HUES6 (cell line): ENCODE results near the gene CACNA2D3.

Experiments
- H3K27ac ChIP-seq: 2 replicates; pipeline ENCODE4 v1.7.0; 2013; ENCODE audit warnings: low read depth, mild to moderate bottlenecking, low read length, inconsistent platforms
- H3K27me3 ChIP-seq: 2 replicates; pipeline ENCODE4 v1.6.1; 2013; ENCODE audit warnings: low read length; ENCODE audit not compliant: control insufficient read depth, insufficient read depth
- H3K36me3 ChIP-seq: 2 replicates; pipeline ENCODE4 v1.6.1; 2013; ENCODE audit warnings: low read length; ENCODE audit not compliant: control insufficient read depth, insufficient read depth
- H3K4me1 ChIP-seq: 2 replicates; pipeline ENCODE4 v1.6.1; 2013; ENCODE audit warnings: low read length; ENCODE audit not compliant: control insufficient read depth, insufficient read depth
- H3K4me3 ChIP-seq: 2 replicates; pipeline ENCODE4 v1.5.1; 2013; ENCODE audit warnings: low read depth, low read length
- H3K9ac ChIP-seq: one replicate; pipeline ENCODE4 v1.6.1; 2013; ENCODE audit warnings: mild to moderate bottlenecking, low read length
- H3K9me3 ChIP-seq: 2 replicates; pipeline ENCODE4 v1.6.1; 2013; ENCODE audit warnings: low read depth, low read length; ENCODE audit not compliant: control insufficient read depth, insufficient read depth

The CACNA2D3 gene

DNA sequence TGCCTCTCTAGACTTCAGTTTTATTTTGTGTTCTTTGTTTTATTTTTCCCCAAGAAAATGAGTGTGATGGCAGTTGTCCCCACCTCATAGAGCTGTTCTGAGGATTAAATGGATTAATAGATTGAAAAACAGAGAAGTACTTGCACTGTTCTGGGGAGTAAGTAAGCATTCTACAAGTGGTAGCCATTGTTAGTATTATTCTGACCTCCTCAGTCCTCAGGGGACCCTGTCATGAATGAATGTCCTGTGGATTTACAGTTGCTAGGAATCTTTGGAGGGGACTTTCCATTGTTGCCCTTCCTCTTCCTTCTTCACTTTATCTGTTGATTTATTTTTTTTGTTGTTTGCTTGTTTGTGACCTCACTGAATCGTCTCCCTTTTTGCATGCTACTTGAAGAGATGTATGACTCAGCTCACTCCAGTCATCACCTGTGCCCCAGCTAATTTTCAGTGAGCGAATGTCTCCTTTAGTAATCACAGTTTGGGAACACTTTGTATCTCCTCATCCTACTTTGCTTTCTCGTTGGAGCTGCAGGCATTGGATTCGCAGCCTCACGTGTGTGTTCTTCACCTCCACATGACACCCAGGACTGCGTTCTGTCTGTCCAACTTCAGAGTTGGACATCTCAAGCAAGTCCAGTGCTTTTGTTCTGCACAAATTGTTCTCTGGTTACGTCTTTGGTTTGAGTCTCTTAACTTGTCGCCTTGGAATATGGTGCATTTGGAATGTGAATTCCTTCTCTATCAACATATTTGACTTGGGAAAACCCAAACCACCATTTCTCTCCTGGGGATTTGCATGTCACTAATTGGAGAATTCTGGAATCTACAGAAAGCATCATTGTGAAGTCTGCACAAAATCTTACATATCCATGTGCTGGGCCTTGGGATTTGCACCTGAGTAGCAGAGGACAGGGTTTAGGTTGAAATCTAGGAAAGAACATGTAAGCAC is 751.0 kb downstream of the CACNA2D3 start:
- H3K4me1 ChIP-seq: peaks cover 17% of the 10 kb centered on the region
- H3K36me3 ChIP-seq: no peaks in the 10 kb centered on the region
- H3K27me3 ChIP-seq: no peaks in the 10 kb centered on the region
- H3K9me3 ChIP-seq: no peaks in the 10 kb centered on the region
- peak overlapping the region; percentile 43; the same call in 1 of the 2 replicates for H3K27ac ChIP-seq
- H3K9ac ChIP-seq: no peak overlapping the region
- H3K4me3 ChIP-seq: no peak overlapping the region

DNA sequence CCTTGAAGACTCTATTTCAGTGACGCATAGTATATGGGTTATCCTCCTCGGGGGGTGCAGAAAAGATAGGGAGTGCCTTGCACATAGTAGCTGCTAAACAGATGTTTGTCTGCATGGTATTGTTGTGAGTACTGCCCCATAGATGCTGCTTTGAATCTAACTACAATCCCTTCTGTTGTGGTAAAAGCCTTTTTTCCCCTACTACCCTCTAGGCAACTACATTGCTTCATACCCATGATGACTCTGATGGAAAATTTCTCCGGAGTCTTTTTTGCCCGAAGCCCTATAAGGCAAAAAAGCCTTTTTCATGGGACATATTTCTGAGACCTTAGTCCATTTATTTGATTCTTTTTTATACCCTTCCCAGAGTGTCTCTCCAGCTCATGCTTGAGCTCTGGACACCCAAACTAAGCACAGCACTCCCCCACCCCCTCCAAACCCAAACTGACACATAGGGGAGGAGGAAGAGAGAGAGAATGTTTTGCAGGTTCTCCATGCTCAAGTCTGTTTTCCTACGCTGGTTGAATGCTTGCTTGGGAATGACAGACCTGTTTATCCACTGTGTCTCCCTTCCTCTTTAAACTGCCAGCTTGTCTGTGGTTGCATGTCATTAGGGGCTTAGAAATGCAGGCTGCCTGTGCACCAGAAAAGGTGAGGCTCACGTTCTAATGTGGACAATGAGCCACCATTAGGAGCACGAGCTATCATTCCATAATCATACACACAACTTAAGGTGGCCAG is 752.6 kb downstream of the CACNA2D3 start:
- Histone ChIP-seq H3K27ac (no peak overlapping the region), H3K9ac (no peak overlapping the region), H3K9me3 (no peaks in the 10 kb centered on the region), H3K36me3 (0 out of 2 replicates have a peak, but pooled peaks cover 4% of the 10 kb centered on the region), H3K27me3 (no peaks in the 10 kb centered on the region), H3K4me3 (no peak overlapping the region), H3K4me1 (peaks cover 21% of the 10 kb centered on the region)

DNA sequence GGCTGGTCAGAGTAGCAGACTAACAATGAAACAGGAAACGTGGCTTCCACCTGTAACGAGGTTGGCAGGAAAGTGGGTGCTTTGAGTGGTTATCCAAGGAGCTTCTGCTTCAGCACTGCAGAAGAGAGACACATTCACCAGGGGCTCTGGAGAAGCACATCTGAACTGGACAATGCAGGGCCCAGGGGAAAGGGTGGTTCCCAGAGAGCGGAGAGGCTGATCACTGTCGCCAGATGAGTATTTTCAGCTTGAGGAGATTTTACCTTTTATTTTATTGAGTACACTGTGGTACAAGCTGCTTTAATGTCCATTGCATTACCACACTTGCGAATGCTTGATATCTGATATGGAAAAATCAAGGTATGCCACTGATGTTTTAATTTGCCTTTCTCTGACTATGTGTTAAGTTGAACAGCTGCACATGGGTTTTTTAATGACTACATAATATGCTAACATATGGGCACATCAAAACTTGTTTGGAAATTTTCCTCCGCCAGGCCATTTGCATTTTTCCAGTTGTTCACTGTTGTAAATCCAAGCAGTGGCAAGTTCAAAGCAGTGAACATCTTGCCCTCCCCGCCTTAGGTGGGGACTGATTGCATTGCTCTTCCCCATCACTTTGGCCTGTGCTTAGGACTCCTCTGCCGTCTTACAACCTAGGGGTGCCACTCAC is 753.4 kb downstream of the CACNA2D3 start:
- peaks cover 21% of the 10 kb centered on the region for H3K4me1 ChIP-seq
- H3K27ac ChIP-seq: no peak overlapping the region
- H3K9me3 ChIP-seq: no peaks in the 10 kb centered on the region
- no peaks in the 10 kb centered on the region for H3K27me3 ChIP-seq
- 0 out of 2 replicates have a peak, but pooled peaks cover 4% of the 10 kb centered on the region for H3K36me3 ChIP-seq
- no peak overlapping the region for H3K4me3 ChIP-seq
- no peak overlapping the region for H3K9ac ChIP-seq

DNA sequence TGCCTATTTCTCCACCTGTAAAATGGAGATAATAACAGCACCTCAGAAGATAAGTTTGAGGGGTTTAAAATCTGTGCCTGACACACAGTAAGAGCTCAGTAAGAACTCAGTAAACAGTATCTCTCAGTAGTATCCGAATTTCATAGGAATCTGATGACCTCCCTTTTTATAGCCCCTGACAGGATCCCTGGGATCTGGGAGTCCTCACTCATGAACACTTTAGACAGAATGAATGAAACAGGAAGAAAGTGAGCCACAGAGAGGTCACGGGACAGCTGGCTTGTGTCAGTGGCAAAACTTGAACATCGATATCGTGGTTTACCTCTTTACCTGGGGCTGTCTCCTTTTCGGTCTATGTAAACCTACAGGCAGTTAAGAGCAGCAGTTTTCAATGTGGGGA is 754.3 kb downstream of the CACNA2D3 start:
- Histone ChIP-seq H3K27me3 (no peaks in the 10 kb centered on the region), H3K4me1 (peaks cover 21% of the 10 kb centered on the region), H3K9me3 (no peaks in the 10 kb centered on the region), H3K9ac (no peak overlapping the region), H3K27ac (no peak overlapping the region), H3K36me3 (0 out of 2 replicates have a peak, but pooled peaks cover 4% of the 10 kb centered on the region), H3K4me3 (no peak overlapping the region)

DNA sequence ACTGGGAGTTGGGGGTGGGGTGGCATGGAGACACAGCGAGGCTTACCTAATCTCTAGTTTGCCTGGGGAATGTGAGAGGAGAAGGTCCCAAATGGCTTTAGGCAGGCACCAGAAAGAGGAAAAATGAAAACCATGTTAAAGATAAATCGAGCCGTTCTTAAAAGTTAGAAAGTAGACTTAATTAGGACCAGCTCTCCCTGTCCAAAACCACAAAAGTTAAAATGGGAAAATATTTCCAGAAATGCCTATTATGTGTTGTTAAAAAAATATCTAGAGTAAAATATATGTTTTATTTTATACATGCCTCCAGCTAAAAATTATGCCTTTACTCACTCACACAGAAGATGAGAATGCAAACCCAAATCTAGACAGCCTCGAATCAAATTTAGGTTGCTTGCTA is 755.4 kb downstream of the CACNA2D3 start:
- no peak overlapping the region for H3K4me3 ChIP-seq
- no peaks in the 10 kb centered on the region for H3K9me3 ChIP-seq
- H3K4me1 ChIP-seq: peaks cover 19% of the 10 kb centered on the region
- no peaks in the 10 kb centered on the region for H3K27me3 ChIP-seq
- H3K27ac ChIP-seq: no peak overlapping the region
- 0 out of 2 replicates have a peak, but pooled peaks cover 4% of the 10 kb centered on the region for H3K36me3 ChIP-seq
- H3K9ac ChIP-seq: no peak overlapping the region

DNA sequence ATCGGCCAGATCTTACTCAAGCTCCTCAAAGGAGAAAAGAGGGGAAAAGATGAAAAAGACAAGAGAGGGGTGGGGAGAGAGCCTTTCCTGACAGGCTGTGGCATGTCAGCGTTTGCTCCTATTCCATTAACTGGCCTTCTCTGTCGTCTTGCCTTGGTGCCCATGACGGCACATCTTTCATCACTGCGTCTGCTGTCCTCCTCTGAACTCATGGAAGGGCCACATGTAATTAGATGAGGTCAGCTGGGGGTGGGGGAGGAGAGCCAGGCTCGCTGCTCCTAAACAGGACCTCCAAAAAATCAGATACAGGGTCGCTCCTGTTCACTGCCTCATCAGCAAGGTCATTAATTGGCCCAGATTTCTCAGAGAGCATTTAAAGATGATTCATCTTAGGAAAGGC is 755.8 kb downstream of the CACNA2D3 start:
- H3K9me3 ChIP-seq: no peaks in the 10 kb centered on the region
- H3K36me3 ChIP-seq: 0 out of 2 replicates have a peak, but pooled peaks cover 4% of the 10 kb centered on the region

DNA sequence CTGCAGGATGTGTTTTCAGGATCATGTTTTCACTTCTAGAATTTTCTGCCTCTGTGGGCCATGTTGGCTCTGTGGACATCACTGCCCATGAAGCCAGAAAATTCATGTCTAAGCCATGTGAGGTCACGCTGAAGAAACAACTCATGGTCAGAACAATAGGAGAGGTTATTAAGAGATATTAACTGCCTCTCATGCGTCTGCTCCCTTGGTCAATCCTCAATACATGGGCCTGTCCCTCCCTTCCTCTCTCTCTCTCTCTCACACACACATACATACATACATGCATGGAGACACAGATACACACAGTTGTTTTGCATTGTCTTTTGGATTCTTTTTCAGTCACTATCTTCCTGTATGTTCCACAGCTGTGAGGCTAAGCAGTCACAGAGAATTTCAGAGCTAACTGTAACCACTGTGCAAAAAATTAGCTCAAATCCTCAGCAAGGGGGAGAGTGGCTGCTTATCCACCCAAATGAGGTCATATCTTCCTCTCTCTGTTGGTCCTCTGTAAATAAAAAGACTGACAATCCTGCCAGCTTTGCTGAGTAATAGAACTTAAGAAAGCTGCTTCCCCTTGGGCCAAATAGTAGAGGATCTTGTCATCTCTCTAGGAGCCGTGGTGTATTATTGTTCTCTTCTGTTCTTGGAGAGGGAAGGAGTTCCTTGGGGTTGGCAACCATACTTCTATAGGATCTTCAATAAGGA is 759.9 kb downstream of the CACNA2D3 start:
- Histone ChIP-seq H3K9ac (no peak overlapping the region), H3K27ac (no peak overlapping the region), H3K27me3 (no peaks in the 10 kb centered on the region), H3K4me3 (no peak overlapping the region), H3K9me3 (no peaks in the 10 kb centered on the region), H3K4me1 (peaks cover 11% of the 10 kb centered on the region; the same call in 1 of the 2 replicates), H3K36me3 (0 out of 2 replicates have a peak, but pooled peaks cover 4% of the 10 kb centered on the region)

More for the DNA sequence above, 755.8 kb downstream of the CACNA2D3 start:
- no peak overlapping the region for H3K27ac ChIP-seq
- H3K4me1 ChIP-seq: peaks cover 16% of the 10 kb centered on the region
- no peak overlapping the region for H3K4me3 ChIP-seq
- no peak overlapping the region for H3K9ac ChIP-seq
- no peaks in the 10 kb centered on the region for H3K27me3 ChIP-seq

DNA sequence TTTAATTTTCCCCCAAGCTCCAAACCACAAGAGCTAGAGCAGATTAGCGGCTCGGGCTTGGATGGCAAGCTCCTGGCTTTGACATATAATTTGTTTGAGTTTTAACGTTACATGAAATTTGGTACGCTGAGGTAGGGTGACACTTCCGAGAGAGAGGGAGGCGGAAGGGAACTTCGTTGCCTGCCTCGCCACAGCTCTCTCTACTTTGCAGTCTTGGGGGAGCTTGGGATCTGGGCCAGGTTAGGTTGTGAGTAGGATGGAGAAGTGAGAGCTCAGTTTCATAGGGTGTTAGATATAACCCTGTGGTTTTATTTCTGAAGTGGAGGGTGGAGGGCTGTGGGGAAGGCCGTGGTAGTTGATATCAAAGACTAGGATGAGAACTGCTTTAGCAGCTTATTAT is 765.8 kb downstream of the CACNA2D3 start:
- Histone ChIP-seq H3K4me3 (no peak overlapping the region), H3K9me3 (no peaks in the 10 kb centered on the region), H3K9ac (no peak overlapping the region), H3K36me3 (no peaks in the 10 kb centered on the region), H3K4me1 (peaks cover 26% of the 10 kb centered on the region), H3K27me3 (no peaks in the 10 kb centered on the region), H3K27ac (no peak overlapping the region)

DNA sequence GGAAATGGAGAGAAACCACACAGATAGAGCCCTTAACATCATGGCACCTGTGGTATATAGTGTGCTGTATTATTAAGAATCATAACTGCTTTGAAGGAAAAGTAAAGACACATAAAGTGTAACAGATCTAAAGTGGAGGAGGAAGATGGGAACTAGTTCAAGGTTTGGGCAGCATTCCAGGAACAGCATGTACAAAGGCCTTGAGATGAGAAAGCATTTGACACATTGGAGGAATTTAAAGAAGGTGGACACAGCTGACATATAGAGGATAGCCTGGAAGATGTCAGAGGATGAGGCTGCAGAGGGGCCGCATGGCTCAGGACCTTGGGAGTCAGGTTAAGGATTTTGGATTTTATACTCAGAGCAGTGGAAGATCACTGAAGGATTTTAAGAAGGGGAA is 766.5 kb downstream of the CACNA2D3 start:
- H3K9me3 ChIP-seq: no peaks in the 10 kb centered on the region
- H3K4me1 ChIP-seq: peaks cover 26% of the 10 kb centered on the region
- H3K27me3 ChIP-seq: no peaks in the 10 kb centered on the region
- no peak overlapping the region for H3K4me3 ChIP-seq
- no peak overlapping the region for H3K27ac ChIP-seq
- H3K36me3 ChIP-seq: no peaks in the 10 kb centered on the region
- no peak overlapping the region for H3K9ac ChIP-seq

DNA sequence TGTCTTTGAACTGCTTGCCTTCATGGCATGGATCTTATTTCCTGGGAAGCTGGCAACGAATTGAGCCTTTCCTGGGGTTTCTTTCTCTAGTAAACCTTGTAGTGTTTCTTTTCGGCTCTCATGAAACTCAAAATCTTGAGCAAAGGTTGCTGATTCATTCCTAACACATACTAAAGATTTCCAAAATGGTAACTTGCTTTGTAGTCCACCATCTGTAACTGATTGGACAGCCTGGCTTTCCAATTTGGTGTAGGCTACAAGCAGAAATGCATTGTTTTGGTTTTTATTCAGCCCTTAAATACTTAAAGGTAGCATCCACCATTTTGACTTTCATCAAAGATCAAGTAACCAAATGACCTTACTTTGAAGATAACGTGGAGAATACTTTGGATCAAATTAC is 767.4 kb downstream of the CACNA2D3 start:
- H3K4me1 ChIP-seq: peaks cover 26% of the 10 kb centered on the region
- no peak overlapping the region for H3K9ac ChIP-seq
- H3K4me3 ChIP-seq: no peak overlapping the region
- H3K36me3 ChIP-seq: no peaks in the 10 kb centered on the region
- H3K27ac ChIP-seq: no peak overlapping the region
- no peaks in the 10 kb centered on the region for H3K9me3 ChIP-seq
- no peaks in the 10 kb centered on the region for H3K27me3 ChIP-seq
